ENCODE data around the gene XRCC3.

The XRCC3 gene

DNA sequence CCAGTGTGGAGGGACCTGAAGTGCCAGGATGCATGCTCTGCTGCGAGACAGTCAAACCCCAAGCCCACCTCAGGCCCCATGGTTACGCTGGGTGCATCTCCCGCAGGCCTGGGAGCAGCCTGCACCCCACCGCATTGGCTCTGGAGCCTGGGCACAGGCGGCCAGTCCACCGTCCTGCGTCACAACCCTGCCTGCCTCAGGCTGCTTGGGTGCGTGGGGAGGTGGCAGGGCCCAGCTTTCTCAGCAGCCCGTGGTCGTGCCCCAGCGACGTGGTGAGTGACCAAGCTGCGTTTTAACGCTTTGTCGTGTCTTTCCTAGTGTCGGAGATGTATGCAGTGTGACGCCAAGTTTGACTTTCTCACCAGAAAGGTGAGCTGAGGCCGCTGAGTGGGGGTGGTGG lies 11.2 kb upstream of the XRCC3 start:
- DNase-seq (ENCODE audit: low read depth): no peak

DNA sequence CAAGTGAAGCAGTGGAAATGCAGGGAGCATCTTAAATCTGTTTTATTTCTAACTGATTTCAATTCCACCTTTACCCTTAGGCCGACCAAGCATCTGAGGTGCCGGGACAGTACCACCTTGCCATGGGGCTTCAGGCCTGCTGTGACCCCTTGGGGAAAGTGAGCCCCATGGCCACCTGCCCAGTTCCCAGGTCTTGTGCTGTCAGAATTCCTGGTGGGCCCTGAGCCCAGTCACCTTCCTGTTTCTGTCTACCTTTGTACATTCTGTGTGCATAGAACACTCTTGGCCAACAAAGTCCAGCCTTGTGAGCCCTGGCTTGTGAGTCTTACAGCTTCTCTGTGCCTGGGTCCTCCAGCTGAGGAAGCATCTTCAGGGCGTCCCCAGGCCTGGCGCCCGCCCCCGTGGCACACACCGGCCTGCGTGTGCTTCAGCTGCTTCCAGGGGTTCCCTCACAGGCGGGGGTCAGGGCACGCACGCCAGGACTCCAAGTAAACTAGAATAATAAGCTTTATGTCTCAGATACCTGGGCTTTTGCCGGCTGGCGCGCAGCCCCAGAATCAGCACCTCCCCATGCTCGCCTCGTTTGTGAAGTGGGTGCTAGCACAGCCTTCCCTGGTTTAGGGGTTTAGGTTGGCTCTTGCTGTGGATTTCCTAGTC lies 10.6 kb upstream of the XRCC3 start:
- DNase-seq (ENCODE audit: low read depth): no peak

- no peak for DNase-seq (ENCODE audit: low read depth)
Measured at GRCh38 chr14:103725001-103725682, 9.9 kb upstream of the XRCC3 start.

DNA sequence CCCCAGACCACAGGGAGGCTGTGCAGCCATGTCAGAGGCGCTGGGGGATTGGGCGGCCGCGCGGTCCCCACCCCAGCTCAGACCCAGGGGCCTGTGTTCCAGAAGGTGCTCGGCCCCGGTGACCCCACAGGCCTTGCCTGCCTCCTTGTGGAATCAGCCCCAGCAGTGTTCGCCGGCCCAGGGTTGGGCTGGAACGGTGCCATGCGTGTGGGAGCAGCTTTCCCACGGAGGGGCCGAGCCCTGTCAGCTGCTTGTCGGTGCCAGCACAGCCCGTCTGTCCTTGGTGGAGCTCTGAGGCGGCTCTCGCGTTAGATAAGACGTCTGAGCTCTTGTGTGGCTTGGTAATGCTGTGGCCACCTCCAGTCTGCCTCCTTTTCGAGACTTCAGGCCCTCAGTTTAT lies 8.9 kb upstream of the XRCC3 start:
- DNase-seq (ENCODE audit: low read depth): no peak

- no peak for DNase-seq (ENCODE audit: low read depth)
Measured at GRCh38 chr14:103723748-103724081, 8.5 kb upstream of the XRCC3 start.

GRCh38 chr14:103721334-103722120 lies 6.3 kb upstream of the XRCC3 start:
- DNase-seq (ENCODE audit: low read depth): no peak

DNA sequence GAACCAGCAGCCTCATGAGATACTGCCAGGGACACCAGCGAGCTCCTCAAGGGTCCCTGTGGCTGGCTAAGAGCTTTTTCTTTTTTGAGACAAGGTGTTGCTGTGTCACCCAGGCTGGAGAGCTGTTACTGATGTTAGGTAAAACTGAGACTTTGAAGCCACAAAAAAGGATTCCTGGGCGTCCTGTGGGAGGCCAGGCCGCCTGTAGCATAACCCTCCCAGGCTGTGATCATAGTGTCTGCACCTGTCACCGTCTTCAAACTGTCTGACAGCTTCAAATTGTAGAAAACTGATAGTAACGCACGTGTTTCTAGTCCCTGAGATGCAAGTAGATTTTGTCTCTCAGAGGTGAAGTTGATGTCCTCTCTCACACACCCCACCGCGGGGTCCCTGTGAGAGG lies 4.5 kb upstream of the XRCC3 start:
- DNase-seq (ENCODE audit: low read depth): no peak

DNA sequence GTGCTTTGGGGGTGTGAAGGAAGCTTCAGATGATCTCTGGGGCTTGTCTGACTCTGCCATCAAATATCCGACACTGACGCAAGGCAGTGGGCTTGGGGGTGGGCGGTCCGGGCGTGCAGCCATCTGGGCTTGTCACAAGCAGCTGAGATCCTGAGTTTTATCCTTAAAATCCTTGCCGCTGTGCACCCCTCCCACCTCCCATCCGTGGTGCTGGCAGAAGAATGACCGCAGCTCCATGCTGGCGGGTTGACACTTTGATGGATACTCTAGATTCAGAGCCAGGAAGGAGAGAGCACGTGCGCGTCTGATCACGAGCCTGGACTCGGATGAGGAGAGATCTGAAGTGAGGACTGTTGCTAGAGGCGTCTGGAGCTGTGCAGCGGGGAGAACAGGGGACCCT lies 3.3 kb upstream of the XRCC3 start:
- no peak for DNase-seq (ENCODE audit: low read depth)

- no peak for DNase-seq (ENCODE audit: low read depth)
Measured at GRCh38 chr14:103716899-103717411, 1.7 kb upstream of the XRCC3 start.

- DNase-seq (ENCODE audit: low read depth): no peak
Measured at GRCh38 chr14:103716091-103716801, 995 bp upstream of the XRCC3 start.

DNA sequence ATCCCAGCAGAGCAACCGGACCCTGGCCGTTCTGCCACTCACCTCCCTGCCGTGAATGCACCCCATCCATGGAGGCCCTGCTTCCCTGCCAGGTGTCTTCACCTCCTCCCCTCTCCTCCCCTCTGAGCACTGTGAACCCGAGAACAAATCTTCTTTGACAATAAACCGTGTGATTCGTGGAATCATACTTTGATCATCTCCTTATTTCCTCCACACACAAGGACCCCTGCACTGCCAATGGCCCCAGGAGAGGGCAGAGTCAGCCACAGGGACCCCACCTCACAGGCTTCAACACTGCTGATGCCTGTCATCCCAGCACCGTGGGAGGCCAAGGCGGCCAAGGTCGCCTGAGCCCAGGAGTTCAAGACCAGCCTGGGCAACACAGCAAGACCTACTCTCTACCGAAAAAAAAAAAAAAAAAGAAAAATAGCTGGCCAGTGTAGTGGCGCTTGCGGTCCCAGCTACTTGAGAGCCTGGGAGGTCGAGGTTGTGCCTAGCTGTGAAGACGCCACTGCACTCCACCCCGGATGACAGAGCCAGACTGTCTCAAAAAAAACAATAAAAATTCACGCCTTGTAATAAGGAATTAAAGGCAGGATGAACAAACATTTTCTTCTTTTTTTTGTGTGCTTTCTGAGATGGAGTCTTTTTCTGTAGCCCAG lies 1.1 kb downstream of the XRCC3 start:
- DNase-seq (ENCODE audit: low read depth): no peak

- no peak for DNase-seq (ENCODE audit: low read depth)
Measured at GRCh38 chr14:103713304-103714062, 1.8 kb downstream of the XRCC3 start.

DNA sequence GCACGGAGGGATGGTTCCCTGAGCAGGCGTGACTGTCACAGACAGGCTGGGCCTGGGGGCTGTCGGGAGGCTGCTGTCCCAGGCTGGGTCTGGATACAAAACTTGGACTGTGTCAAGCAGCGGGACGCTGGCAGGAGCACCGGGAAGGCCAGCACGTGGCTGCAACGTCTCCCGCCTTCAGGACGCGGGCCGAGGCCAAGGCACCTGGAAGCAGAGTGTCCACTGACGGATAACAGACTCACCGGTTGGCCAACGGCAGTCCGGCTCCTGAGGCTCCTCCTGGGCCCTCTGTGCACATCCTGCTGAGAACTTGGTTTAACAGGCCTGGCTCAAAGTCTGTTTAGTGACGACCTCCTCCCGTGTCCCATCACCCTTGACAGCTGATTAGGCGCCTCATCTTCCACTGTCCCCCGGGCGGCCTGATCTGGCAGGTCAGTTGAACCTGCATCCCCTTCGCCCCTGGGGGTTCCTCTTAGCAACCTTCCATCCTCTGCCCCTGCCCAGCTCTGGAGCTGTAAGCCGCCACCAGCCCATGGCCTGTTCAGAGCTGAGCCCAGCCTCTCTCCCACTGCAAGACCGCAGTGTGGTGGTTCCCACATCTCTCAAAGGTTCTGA lies 2.5 kb downstream of the XRCC3 start:
- DNase-seq (ENCODE audit: low read depth): no peak

GRCh38 chr14:103711516-103712431 lies 3.5 kb downstream of the XRCC3 start:
- DNase-seq (ENCODE audit: low read depth): no peak

- no peak for DNase-seq (ENCODE audit: low read depth)
Measured at GRCh38 chr14:103710771-103711377, 4.4 kb downstream of the XRCC3 start.

GRCh38 chr14:103709814-103710213 lies 5.4 kb downstream of the XRCC3 start:
- DNase-seq (ENCODE audit: low read depth): no peak

- DNase-seq (ENCODE audit: low read depth): no peak
Measured at GRCh38 chr14:103708750-103709187, 6.5 kb downstream of the XRCC3 start.

DNA sequence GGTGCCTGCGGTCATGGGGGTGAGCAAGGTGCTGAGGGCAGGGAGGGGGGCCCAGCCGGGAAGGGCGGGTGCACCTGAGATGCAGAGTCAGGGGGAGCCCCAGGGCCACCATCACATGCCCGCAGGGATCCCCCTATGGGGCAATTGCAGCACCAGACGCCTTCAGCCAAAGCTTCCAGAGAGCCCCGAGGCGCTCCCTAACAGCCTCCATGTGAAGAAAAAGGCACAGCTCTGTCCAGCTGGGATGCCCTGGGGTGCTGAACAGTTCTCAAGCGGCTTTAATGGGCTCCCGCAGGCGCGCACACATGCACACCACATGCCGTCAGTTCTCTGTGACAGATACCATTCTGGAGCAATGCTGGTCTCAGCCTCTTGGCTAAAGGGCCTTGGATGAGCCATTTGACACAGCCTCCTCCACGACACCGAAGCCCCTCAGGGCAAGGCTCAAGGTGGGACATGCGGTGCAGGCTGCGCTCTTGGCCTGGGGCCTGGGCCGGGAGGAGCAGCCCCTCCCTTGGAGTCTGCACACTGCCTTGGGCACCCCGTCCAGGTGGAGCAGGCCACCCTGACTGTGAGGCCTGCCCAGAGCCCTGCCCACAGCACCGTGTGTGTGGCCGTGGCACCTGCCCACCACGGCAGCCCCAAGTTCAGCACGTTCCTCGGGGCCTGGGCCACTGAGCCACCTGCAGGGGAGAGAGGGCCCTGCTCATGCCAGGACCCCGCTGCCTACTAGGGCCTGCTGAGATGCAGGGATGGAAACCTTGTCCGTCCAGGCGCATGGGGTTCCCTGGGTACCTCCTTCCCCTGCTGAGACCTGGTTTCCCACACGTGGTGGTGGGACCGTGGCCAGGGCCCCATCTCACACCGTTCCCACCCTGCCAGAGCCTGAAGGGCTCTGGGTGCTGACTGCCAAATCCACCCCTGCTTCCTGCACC lies 7.7 kb downstream of the XRCC3 start:
- no peak for DNase-seq (ENCODE audit: low read depth)
